GM21723 (cell line): ENCODE results near the gene MYO3B.
A peak's percentile ranks its signal among the peaks of the same experiment; 100 is the strongest.

Source experiments
- ATAC-seq: cut with Tn5 transposase; IDR thresholded peaks from one replicate; pipeline ENCODE4 v1.9.1; 2021; ENCODE audit warnings: mild to moderate bottlenecking, moderate library complexity; ENCODE audit not compliant: unreplicated experiment

The MYO3B gene

DNA sequence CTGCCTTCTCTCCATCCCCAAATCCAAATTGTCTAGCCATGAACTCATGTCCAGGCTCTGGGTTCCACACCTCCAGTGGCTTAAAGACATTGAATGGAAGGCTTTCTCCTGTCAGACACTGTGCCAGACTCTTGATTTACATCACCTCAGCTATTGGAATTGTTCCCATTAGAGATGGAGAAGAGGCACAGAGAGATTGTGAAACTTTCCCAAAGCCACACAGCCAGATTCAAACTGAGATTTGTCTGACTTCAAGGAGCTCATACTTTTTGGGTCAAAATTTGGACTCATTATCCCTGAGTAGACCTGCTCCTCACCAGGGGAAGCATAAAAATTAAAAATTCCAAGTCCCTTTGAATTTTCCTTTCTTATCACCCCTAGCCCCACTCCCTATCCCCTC, 18.9 kb upstream of the MYO3B start:
- ATAC-seq, result no peak

DNA sequence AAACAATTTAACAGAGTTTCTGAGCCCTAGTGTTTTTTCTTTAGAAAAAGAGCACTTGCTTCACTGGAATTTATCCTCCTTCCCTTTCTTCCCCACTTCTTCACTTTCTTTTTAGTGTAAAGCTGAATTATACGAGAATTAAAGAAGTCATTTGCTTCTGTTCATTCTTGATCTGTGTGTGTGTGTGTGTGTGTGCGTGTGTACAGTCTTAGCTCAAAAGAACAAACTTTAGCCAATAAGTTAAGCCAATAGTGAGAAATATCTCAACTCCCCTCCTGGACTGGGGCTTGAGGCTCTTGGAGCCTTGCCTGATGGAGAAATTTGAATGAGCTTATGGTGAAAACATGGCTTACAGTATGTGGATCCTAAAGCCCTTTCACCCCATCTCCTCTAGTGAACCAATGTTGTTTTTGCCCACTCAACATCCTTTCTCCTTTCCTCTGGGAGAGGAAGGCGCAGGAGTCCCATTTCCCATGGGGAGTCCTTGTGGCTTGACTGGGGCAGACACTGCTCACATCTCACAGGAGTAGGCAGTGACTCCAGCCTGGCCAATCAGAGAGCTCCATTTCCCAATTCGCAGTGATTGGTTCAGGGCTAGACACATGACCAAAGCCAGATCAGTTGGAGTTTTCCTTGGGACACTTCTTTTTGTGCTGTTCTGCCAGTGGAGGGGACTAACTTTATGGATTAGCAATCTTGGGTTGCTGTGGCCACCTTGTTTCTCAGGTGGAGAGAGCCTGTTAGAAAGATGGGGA, 16.3 kb upstream of the MYO3B start:
- no peak for ATAC-seq

DNA sequence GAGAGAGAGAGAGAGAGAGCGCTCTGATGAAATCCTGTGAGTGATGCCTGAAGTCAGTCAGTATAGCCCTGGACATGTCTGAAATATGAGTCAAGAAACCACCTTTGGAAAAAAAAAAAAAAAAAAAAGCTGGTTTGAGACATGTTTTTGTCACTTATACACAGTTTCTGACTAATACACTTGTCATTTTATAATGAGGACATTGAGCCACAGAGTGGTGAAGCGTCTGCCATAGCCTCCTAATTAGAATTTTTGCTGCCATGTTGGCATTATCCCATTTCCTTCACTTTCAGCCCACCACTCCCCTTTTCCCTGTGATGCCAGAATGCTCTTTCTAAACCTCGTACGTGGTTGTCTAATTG, 15.7 kb upstream of the MYO3B start:
- no peak for ATAC-seq

- ATAC-seq, result no peak
Observed at GRCh38 chr2:170163411-170164065, 14.4 kb upstream of the MYO3B start.

GRCh38 chr2:170165129-170165528, 12.8 kb upstream of the MYO3B start:
- no peak for ATAC-seq

DNA sequence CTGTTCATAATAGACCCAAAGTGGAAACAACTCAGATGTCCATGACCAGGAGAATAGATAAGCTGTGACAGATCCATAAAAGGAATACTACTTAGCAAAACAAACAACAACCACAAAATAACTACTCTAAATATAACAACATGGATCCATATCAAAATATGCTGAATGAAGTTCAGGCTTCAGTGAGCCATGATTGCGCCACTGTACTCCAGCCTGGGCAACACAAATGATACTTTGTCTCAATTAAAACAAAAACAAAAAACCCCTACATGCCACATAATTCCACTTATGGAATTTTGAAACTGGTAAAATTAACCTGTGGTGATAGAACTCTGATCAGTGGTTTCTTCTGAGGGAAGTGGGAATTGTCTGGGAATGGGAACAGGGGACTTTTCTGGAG, 11.2 kb upstream of the MYO3B start:
- no peak for ATAC-seq

- ATAC-seq, result no peak
Observed at GRCh38 chr2:170170281-170171040, 7.5 kb upstream of the MYO3B start.

GRCh38 chr2:170176212-170176611, 1.7 kb upstream of the MYO3B start:
- ATAC-seq, result no peak

DNA sequence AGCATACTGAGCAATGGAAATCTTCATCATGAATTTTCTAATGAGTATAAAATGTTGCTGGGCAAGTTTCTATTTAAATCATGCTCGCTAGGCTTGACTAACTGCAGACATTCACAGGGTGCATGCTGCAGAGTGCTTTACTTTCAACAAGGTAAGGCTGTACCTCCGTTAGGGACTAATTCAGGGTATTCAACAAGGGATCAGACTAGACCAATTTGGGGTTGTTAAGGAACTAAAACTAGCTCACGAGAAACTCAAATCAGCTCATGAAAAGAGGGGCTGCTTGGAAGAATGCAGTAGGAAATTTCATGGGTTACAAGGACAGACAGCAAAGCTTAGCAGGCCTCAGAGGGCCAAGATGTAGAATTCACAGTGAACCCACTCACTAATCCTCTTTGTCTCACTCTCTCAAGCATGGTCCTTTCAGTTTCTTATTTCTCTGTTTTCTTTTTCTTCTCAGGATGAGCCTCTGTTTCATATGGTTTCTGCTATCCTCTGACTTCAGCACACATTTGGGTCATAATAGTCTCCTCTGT, 2.2 kb downstream of the MYO3B start:
- peak; percentile 88 for ATAC-seq

GRCh38 chr2:170181602-170182001, 3.7 kb downstream of the MYO3B start:
- no peak for ATAC-seq

DNA sequence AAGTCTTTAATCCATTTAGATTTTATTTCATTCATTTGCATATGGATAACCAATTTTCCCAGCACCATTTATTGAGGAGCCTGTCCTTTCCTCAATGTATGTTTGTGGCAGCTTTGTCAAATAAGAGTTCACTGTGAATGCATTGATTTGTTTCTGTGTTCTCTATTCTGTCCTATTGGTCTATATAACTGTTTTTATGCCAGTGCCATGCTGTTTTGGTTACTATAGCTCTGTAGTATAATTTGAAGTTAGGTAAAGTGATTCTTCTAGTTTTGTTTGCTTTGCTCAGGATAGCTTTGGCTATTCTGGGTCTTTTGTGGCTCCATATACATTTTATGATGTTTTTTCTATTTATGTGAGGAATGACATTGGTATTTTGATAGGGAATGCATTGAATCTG, 7.4 kb downstream of the MYO3B start:
- no peak for ATAC-seq

DNA sequence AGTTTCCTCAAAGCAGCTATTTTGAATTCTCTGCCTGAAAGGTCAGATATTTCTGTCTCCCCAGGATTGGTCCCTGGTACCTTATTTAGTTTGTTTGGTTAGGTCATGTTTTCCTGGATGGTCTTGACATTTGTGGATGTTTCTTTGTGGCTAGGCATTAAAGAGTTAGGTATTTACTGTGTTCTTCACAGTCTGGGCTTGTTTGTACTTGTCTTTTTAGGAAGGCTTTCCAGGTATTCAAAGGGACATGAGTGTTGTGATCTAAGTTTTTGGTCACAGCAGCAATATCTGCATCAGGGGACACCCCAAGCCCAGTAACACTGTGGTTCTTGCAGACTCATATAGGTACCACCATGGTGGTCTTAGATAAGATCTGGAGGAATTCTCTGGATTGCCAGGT, 11.8 kb downstream of the MYO3B start:
- ATAC-seq, result no peak

- no peak for ATAC-seq
Observed at GRCh38 chr2:170190172-170190571, 12.2 kb downstream of the MYO3B start.

DNA sequence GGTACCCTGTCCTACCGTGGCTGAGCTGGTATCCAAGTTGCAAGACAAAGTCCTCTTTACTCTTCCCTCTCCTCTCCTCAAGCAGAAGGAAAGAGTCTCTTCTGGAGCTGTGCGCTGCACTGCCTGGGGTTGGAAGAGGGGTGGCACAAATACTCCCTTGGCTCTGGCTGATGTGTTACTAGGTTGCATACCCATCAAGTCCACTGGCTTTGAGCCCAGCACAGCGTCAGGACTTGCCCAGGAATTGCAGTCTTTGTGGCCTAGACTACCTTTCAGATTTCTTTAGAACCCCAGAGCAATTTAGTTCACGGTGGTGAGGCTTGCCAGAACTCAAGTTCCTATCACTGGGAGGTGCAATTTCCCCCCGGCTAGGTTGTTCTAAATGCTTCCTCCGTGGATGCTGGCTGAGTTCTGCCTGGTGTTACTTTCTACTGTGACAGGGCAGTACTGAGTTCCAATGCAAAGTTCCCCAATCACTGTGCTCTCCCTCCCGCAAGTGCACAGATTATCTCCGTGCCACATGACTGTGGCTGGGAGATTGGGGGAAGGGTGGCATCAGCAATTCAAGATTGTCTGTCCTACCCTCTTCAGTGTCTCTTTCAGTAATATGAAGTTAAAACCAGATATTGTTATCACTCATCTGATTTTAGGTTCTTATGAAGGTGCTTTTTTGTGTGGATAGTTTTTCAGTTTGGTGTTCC, 13.4 kb downstream of the MYO3B start:
- no peak for ATAC-seq

DNA sequence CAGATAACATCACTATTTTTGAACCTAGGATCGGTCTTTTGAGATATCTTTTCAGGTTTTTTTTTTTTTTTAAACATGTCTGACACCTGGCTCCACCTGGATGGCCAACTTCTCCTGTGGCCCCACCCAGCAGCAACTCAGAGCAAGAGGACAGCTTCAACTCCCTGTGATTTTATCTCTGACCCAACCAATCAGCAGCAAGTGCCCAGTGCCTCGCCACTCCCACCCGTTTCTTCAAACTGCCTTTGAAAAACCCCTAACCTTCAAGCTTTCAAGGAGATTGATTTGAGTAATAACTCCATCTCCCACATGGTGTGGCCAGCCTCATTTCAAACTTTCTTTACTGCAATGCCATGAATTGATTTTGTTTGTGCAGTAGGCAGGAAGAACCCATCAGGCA, 19.0 kb downstream of the MYO3B start:
- ATAC-seq, result no peak

- no peak for ATAC-seq
Observed at GRCh38 chr2:170201275-170201674, 23.3 kb downstream of the MYO3B start.

GRCh38 chr2:170201734-170202393, 23.9 kb downstream of the MYO3B start:
- peak; percentile 87 for ATAC-seq

DNA sequence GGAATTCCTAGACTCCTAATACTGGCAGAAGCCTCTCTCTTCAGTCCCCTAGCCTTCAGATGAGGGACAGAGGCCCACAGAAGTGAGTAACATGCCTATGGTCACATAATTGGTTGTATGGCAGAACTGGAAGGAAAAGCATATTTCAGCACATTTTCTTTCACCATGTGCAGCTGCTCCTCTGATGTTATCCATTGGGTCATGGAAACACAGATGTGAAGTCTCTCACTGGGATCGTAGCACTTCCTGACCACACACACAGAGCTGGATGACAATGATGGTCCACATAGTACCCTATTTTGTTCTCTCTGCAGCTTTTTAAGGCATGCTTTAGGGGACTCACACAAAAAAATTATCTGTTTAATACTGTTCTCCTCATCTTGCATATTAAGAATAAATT, 24.5 kb downstream of the MYO3B start:
- ATAC-seq, result no peak

GRCh38 chr2:170204298-170204951, 26.5 kb downstream of the MYO3B start:
- ATAC-seq, result no peak

DNA sequence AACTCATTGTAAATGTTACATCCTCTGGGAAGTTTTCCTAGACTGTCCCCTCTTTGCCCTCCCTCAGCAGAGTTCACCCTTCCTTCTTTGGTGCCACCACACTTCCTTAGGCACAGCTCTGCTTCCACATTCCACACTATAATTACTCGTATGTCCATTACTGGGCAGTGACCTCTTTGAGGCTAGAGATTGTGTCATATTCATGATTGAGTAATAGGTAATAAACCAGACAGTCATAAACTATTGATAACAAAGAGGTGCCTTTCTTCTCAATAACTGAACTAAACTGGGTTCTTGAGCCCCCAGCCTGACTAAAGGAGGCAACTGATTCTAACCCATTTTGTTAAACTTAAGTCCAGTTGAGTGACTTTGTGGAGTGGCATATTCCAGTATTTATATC, 28.3 kb downstream of the MYO3B start:
- no peak for ATAC-seq
